Neural cell (in vitro differentiated cells): ENCODE results near the gene FOXO3. TPM values are rescaled to one million over a fixed set of nuclear protein-coding genes. Genes with fewer than 3 reads are reported as not detected.

ENCODE experiments used
- H2AFZ ChIP-seq: fragments of 200-600, 300-800 bp; sonication (generic), shearing (Covaris generic); 2 replicates; pipeline ENCODE4 v1.6.0; 2014; ENCODE audit warnings: low read depth, mild to moderate bottlenecking, antibody characterized with exemption, low read length, moderate library complexity
- H3F3A ChIP-seq: fragments of 200-600 bp; shearing (Covaris generic); 2 replicates; pipeline ENCODE4 v1.6.1; 2016; ENCODE audit warnings: mild to moderate bottlenecking, moderate library complexity, mixed read lengths, antibody characterized with exemption, low read length; ENCODE audit not compliant: insufficient read depth, poor library complexity, severe bottlenecking
- H3K27ac ChIP-seq: fragments of 200-600, 300-800 bp; sonication (generic), shearing (Covaris generic); 2 replicates; pipeline ENCODE4 v1.5.1; 2014; ENCODE audit warnings: mild to moderate bottlenecking, low read length, moderate library complexity
- H3K27me3 ChIP-seq: fragments of 300-800, 200-600 bp; sonication (generic), shearing (Covaris generic); 2 replicates; pipeline ENCODE4 v1.6.0; 2014; ENCODE audit warnings: mild to moderate bottlenecking, low read depth, low read length, moderate library complexity; ENCODE audit not compliant: insufficient read depth
- H3K36me3 ChIP-seq: fragments of 300-800, 200-600 bp; sonication (generic), shearing (Covaris generic); 2 replicates; pipeline ENCODE4 v1.5.1; 2014; ENCODE audit warnings: mild to moderate bottlenecking, antibody characterized with exemption, low read length, moderate library complexity; ENCODE audit not compliant: insufficient read depth
- H3K4me2 ChIP-seq: fragments of 300-800, 200-600 bp; sonication (generic), shearing (Covaris generic); 2 replicates; pipeline ENCODE4 v1.6.0; 2014; ENCODE audit warnings: mild to moderate bottlenecking, low read length
- H3K4me3 ChIP-seq: fragments of 300-800, 200-600 bp; sonication (generic), shearing (Covaris generic); 2 replicates; pipeline ENCODE4 v1.5.1; 2014; ENCODE audit warnings: mild to moderate bottlenecking, low read length, moderate library complexity
- H3K79me2 ChIP-seq: fragments of 200-600 bp; shearing (Covaris generic); replicated peaks from 2 replicates; pipeline ENCODE4 v1.6.0; 2014; ENCODE audit warnings: mild to moderate bottlenecking, low read length, moderate library complexity; ENCODE audit not compliant: insufficient read depth
- H3K9ac ChIP-seq: fragments of 300-800, 200-600 bp; sonication (generic), shearing (Covaris generic); 2 replicates; pipeline ENCODE4 v1.6.1; 2016; ENCODE audit warnings: mild to moderate bottlenecking, low read length, mixed read lengths
- H3K9me2 ChIP-seq: fragments of 200-600 bp; shearing (Covaris generic); 2 replicates; pipeline ENCODE4 v1.6.1; 2016; ENCODE audit warnings: mild to moderate bottlenecking, low read length, mixed read lengths; ENCODE audit not compliant: insufficient read depth
- H3K9me3 ChIP-seq: fragments of 200-600, 300-800 bp; sonication (generic), shearing (Covaris generic); 2 replicates; pipeline ENCODE4 v1.6.1; 2016; ENCODE audit warnings: mild to moderate bottlenecking, mixed run types, low read length, moderate library complexity, mixed read lengths
- H4K20me1 ChIP-seq: fragments of 200-600 bp; shearing (Covaris generic); 2 replicates; pipeline ENCODE4 v1.6.1; 2016; ENCODE audit warnings: mild to moderate bottlenecking, mixed run types; ENCODE audit not compliant: insufficient read depth
- CTCF ChIP-seq: fragments of 450-650 bp; IDR thresholded peaks from 2 replicates; pipeline ENCODE4 v1.5.1; 2014; ENCODE audit warnings: antibody characterized with exemption, mild to moderate bottlenecking, moderate library complexity; ENCODE audit not compliant: poor library complexity, severe bottlenecking
- EP300 ChIP-seq: fragments of 450-650 bp; conservative IDR thresholded peaks from 2 replicates; pipeline ENCODE4 v1.6.1; 2014; ENCODE audit warnings: antibody characterized with exemption, mild to moderate bottlenecking, moderate library complexity; ENCODE audit not compliant: poor library complexity, severe bottlenecking
- EZH2 ChIP-seq: fragments of 200-600, 300-800 bp; shearing (Covaris generic), sonication (generic); IDR thresholded peaks from 2 replicates; pipeline ENCODE4 v1.6.1; 2014; ENCODE audit warnings: antibody characterized with exemption, low read length, borderline replicate concordance, mild to moderate bottlenecking; ENCODE audit not compliant: insufficient read depth, poor library complexity, severe bottlenecking
- MXI1 ChIP-seq: fragments of 450-650 bp; conservative IDR thresholded peaks from 2 replicates; pipeline ENCODE4 v1.6.1; 2014; ENCODE audit warnings: antibody characterized with exemption, mild to moderate bottlenecking; ENCODE audit not compliant: poor library complexity, severe bottlenecking
- POLR2AphosphoS5 ChIP-seq: IDR thresholded peaks from 2 replicates; pipeline ENCODE4 v1.6.1; 2012
- RAD21 ChIP-seq: fragments of 450-650 bp; conservative IDR thresholded peaks from 2 replicates; pipeline ENCODE4 v1.6.1; 2014; ENCODE audit warnings: antibody characterized with exemption, mild to moderate bottlenecking, moderate library complexity
- REST ChIP-seq: IDR thresholded peaks from 2 replicates; pipeline ENCODE4 v1.6.1; 2012; ENCODE audit warnings: borderline replicate concordance
- SMC3 ChIP-seq: fragments of 450-650 bp; conservative IDR thresholded peaks from 2 replicates; pipeline ENCODE4 v1.6.1; 2014; ENCODE audit warnings: antibody characterized with exemption, mild to moderate bottlenecking, moderate library complexity; ENCODE audit not compliant: poor library complexity
- TAF1 ChIP-seq: IDR thresholded peaks from 2 replicates; pipeline ENCODE4 v1.6.1; 2012; ENCODE audit warnings: low read depth
- polyA plus RNA-seq: library from polyadenylated mRNA; depleted of rRNA; stranded (reverse); fragments of >200 nt; gene quantifications from 2 replicates; pipeline ENCODE4 v1.2.3, GENCODE V29; 2014

FOXO3 gene
- polyA plus RNA-seq, 1 donor from 2014 or later, result 21.3 TPM

GRCh38 chr6:108587258-108588059 is 26.7 kb downstream of the FOXO3 start:
- Histone ChIP-seq H3K36me3 (no peaks in the 10 kb centered on the region), H3F3A (no peaks in the 10 kb centered on the region), H3K4me2 (no peak overlapping the region), H3K27me3 (no peaks in the 10 kb centered on the region), H2AFZ (no peak overlapping the region), H3K79me2 (peaks cover 22% of the 10 kb centered on the region), H3K9me2 (no peaks in the 10 kb centered on the region), H3K27ac (no peak overlapping the region), H4K20me1 (no peaks in the 10 kb centered on the region), H3K9me3 (no peaks in the 10 kb centered on the region), H3K4me3 (no peak overlapping the region), H3K9ac (no peak overlapping the region)
- no peak for TF ChIP-seq RAD21
- no peak for TF ChIP-seq POLR2AphosphoS5
- TF ChIP-seq REST, result no peak
- TF ChIP-seq EZH2, result no peak
- no peak for TF ChIP-seq TAF1
- TF ChIP-seq MXI1, result no peak
- TF ChIP-seq EP300, result no peak
- no peak for TF ChIP-seq CTCF
- no peak for TF ChIP-seq SMC3

DNA sequence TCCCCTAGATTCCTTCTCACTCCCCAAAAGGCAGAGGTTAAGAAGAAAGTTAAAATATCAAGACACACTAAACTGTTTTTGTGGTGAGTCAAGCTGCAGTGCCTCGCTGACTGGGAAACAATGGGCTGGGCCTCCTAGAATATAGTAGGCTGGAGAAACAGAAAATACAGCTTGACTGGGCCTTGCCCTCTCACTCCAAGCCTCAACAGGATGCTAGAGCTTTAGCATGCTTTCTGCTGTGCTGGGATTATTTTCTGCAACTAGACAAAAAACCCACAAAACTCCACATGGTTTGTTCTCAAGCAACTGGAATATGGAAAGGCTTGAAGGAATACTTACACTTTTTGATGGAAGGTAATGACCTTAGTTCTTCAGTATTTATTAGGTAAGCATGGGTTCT is 27.9 kb downstream of the FOXO3 start:
- Histone ChIP-seq H2AFZ (no peak overlapping the region), H3K27me3 (no peaks in the 10 kb centered on the region), H3K36me3 (no peaks in the 10 kb centered on the region), H4K20me1 (no peaks in the 10 kb centered on the region), H3K9ac (no peak overlapping the region), H3K4me2 (no peak overlapping the region), H3K27ac (no peak overlapping the region), H3K4me3 (no peak overlapping the region), H3F3A (no peaks in the 10 kb centered on the region), H3K79me2 (peaks cover 17% of the 10 kb centered on the region), H3K9me3 (no peaks in the 10 kb centered on the region), H3K9me2 (no peaks in the 10 kb centered on the region)
- TF ChIP-seq TAF1, result no peak
- TF ChIP-seq POLR2AphosphoS5, result no peak
- no peak for TF ChIP-seq SMC3
- no peak for TF ChIP-seq REST
- TF ChIP-seq RAD21, result no peak
- TF ChIP-seq EP300, result no peak
- no peak for TF ChIP-seq MXI1
- TF ChIP-seq EZH2, result no peak
- no peak for TF ChIP-seq CTCF
